ENCODE data around the gene PPOX.

The PPOX gene

GRCh38 chr1:161165742-161166668, at the start of gene PPOX:
TSS of gene PPOX (plus strand) at chr1:161166426. CDS start at chr1:161166848, 422 bp downstream.
- peaks cover 19% of the 10 kb centered on the region for H3K36me3 Mint-ChIP-seq
- no peaks in the 10 kb centered on the region for H3K27me3 Mint-ChIP-seq
- H3K9me3 Mint-ChIP-seq = no peaks in the 10 kb centered on the region
- H3K4me1 Mint-ChIP-seq = peaks cover 35% of the 10 kb centered on the region
- DNase-seq (ENCODE audit: low spot score in 2 of 2) (peak; percentile 82 to 90), ATAC-seq (ENCODE audit: low read depth) (peak; percentile 88)
- H3K4me3 Mint-ChIP-seq = peak within 1 kb of the TSS; percentile 84
- H3K27ac Mint-ChIP-seq = peak within 1 kb of the TSS; percentile 96

- Mint-ChIP-seq H3K36me3 (peaks cover 11% of the 10 kb centered on the region), H3K27me3 (no peaks in the 10 kb centered on the region), H3K4me1 (peaks cover 49% of the 10 kb centered on the region)
Measured at GRCh38 chr1:161117759-161118581, 48.3 kb upstream of the PPOX start, which contains the start of the genes NIT1 and PFDN2. TSS of gene NIT1 (plus strand) at chr1:161118105. CDS start at chr1:161118177, 72 bp downstream. TSS of gene PFDN2 (minus strand) at chr1:161118037. CDS start at chr1:161118026, 11 bp downstream.

GRCh38 chr1:161119092-161119903, 46.9 kb upstream of the PPOX start:
- Mint-ChIP-seq H3K4me1 (peaks cover 37% of the 10 kb centered on the region), H3K4me3 (peak overlapping the region; percentile 98), H3K27me3 (no peaks in the 10 kb centered on the region), H3K36me3 (peaks cover 21% of the 10 kb centered on the region), H3K9me3 (no peaks in the 10 kb centered on the region), H3K27ac (peak overlapping the region; percentile 87)
- peak; percentile 57 for ATAC-seq (ENCODE audit: low read depth)
- no peak for DNase-seq (ENCODE audit: low spot score in 2 of 2)

More at GRCh38 chr1:161117759-161118581, 48.3 kb upstream of the PPOX start, which contains the start of the genes NIT1 and PFDN2:
- ATAC-seq (ENCODE audit: low read depth) (peak; percentile 81), DNase-seq (ENCODE audit: low spot score in 2 of 2) (peak; percentile 74 to 86)
- H3K4me3 Mint-ChIP-seq = peak within 1 kb of the TSS; percentile 98
- no peaks in the 10 kb centered on the region for H3K9me3 Mint-ChIP-seq
- peak within 1 kb of the TSS; percentile 87 for H3K27ac Mint-ChIP-seq

GRCh38 chr1:161121042-161121650, 45.1 kb upstream of the PPOX start:
- peaks cover 34% of the 10 kb centered on the region for H3K4me1 Mint-ChIP-seq

GRCh38 chr1:161121834-161122233, 44.4 kb upstream of the PPOX start:
- Mint-ChIP-seq H3K27me3 (no peaks in the 10 kb centered on the region), H3K27ac (peak overlapping the region; percentile 88), H3K4me3 (peak overlapping the region; percentile 48), H3K9me3 (no peaks in the 10 kb centered on the region), H3K36me3 (peaks cover 27% of the 10 kb centered on the region), H3K4me1 (peaks cover 35% of the 10 kb centered on the region)
- DNase-seq (ENCODE audit: low spot score in 2 of 2) (no peak), ATAC-seq (ENCODE audit: low read depth) (peak; percentile 23)

More at GRCh38 chr1:161121042-161121650, 45.1 kb upstream of the PPOX start:
- DNase-seq (ENCODE audit: low spot score in 2 of 2) (no peak), ATAC-seq (ENCODE audit: low read depth) (no peak)
- peak overlapping the region; percentile 88 for H3K27ac Mint-ChIP-seq
- no peak overlapping the region for H3K4me3 Mint-ChIP-seq
- no peaks in the 10 kb centered on the region for H3K9me3 Mint-ChIP-seq
- no peaks in the 10 kb centered on the region for H3K27me3 Mint-ChIP-seq
- H3K36me3 Mint-ChIP-seq = peaks cover 22% of the 10 kb centered on the region

- no peaks in the 10 kb centered on the region for H3K27me3 Mint-ChIP-seq
- H3K4me3 Mint-ChIP-seq = no peak overlapping the region
- DNase-seq (ENCODE audit: low spot score in 2 of 2) (no peak), ATAC-seq (ENCODE audit: low read depth) (no peak)
- peaks cover 32% of the 10 kb centered on the region for H3K4me1 Mint-ChIP-seq
- H3K9me3 Mint-ChIP-seq = no peaks in the 10 kb centered on the region
- no peak overlapping the region for H3K27ac Mint-ChIP-seq
- peaks cover 28% of the 10 kb centered on the region for H3K36me3 Mint-ChIP-seq
Measured at GRCh38 chr1:161122967-161123366, 43.3 kb upstream of the PPOX start.

- no peak overlapping the region for H3K27ac Mint-ChIP-seq
Measured at GRCh38 chr1:161127649-161128048, 38.6 kb upstream of the PPOX start.

GRCh38 chr1:161128591-161129420, 37.4 kb upstream of the PPOX start:
- Mint-ChIP-seq H3K27ac (no peak overlapping the region), H3K4me1 (peaks cover 21% of the 10 kb centered on the region), H3K36me3 (peaks cover 19% of the 10 kb centered on the region), H3K4me3 (no peak overlapping the region), H3K27me3 (no peaks in the 10 kb centered on the region), H3K9me3 (no peaks in the 10 kb centered on the region)
- no peak for DNase-seq (ENCODE audit: low spot score in 2 of 2)
- no peak for ATAC-seq (ENCODE audit: low read depth)

More at GRCh38 chr1:161127649-161128048, 38.6 kb upstream of the PPOX start:
- ATAC-seq (ENCODE audit: low read depth) (no peak), DNase-seq (ENCODE audit: low spot score in 2 of 2) (no peak)
- Mint-ChIP-seq H3K4me1 (peaks cover 21% of the 10 kb centered on the region), H3K9me3 (no peaks in the 10 kb centered on the region), H3K36me3 (peaks cover 27% of the 10 kb centered on the region), H3K27me3 (no peaks in the 10 kb centered on the region), H3K4me3 (no peak overlapping the region)

GRCh38 chr1:161130266-161130665, 36.0 kb upstream of the PPOX start:
- no peaks in the 10 kb centered on the region for H3K9me3 Mint-ChIP-seq
- peaks cover 13% of the 10 kb centered on the region for H3K36me3 Mint-ChIP-seq
- no peak overlapping the region for H3K27ac Mint-ChIP-seq
- no peaks in the 10 kb centered on the region for H3K27me3 Mint-ChIP-seq
- H3K4me1 Mint-ChIP-seq = peaks cover 21% of the 10 kb centered on the region
- DNase-seq (ENCODE audit: low spot score in 2 of 2) (no peak), ATAC-seq (ENCODE audit: low read depth) (no peak)
- no peak overlapping the region for H3K4me3 Mint-ChIP-seq

- Mint-ChIP-seq H3K9me3 (no peaks in the 10 kb centered on the region), H3K36me3 (peaks cover 7% of the 10 kb centered on the region), H3K27ac (no peak overlapping the region), H3K27me3 (no peaks in the 10 kb centered on the region), H3K4me3 (no peak overlapping the region), H3K4me1 (peaks cover 16% of the 10 kb centered on the region)
- ATAC-seq (ENCODE audit: low read depth) (no peak), DNase-seq (ENCODE audit: low spot score in 2 of 2) (no peak)
Measured at GRCh38 chr1:161131523-161132409, 34.5 kb upstream of the PPOX start.

- H3K9me3 Mint-ChIP-seq = no peaks in the 10 kb centered on the region
- H3K4me1 Mint-ChIP-seq = peaks cover 16% of the 10 kb centered on the region
- DNase-seq (ENCODE audit: low spot score in 2 of 2) (peak; percentile 80 to 81), ATAC-seq (ENCODE audit: low read depth) (peak; percentile 94)
- H3K27ac Mint-ChIP-seq = no peak within 1 kb of the TSS
- H3K27me3 Mint-ChIP-seq = no peaks in the 10 kb centered on the region
- no peak within 1 kb of the TSS for H3K4me3 Mint-ChIP-seq
- peaks cover 5% of the 10 kb centered on the region for H3K36me3 Mint-ChIP-seq
Measured at GRCh38 chr1:161132410-161133219, 33.6 kb upstream of the PPOX start, which contains the start of gene DEDD. TSS of gene DEDD (minus strand) at chr1:161132667. CDS start at chr1:161124462, 8,205 bp downstream.

All from memory B cell (primary cell).